ENCODE measurements around the gene DSP.

Gene DSP

GRCh38 chr6:7541175-7542064, at the start of gene DSP:
DSP (plus strand) TSS chr6:7541671; CDS start chr6:7541916, 245 bp downstream.
- DNase-seq, result no peak

GRCh38 chr6:7493866-7494265, 47.6 kb upstream of the DSP start:
- DNase-seq, result no peak

- DNase-seq, result no peak
Observed at GRCh38 chr6:7494638-7495037, 46.8 kb upstream of the DSP start.

- DNase-seq, result no peak
Observed at GRCh38 chr6:7496266-7496875, 45.1 kb upstream of the DSP start.

GRCh38 chr6:7500752-7501282, 40.7 kb upstream of the DSP start:
- no peak for DNase-seq

- no peak for DNase-seq
Observed at GRCh38 chr6:7502743-7503142, 38.7 kb upstream of the DSP start.

- no peak for DNase-seq
Observed at GRCh38 chr6:7504041-7504440, 37.4 kb upstream of the DSP start.

GRCh38 chr6:7505189-7505699, 36.2 kb upstream of the DSP start:
- no peak for DNase-seq

- DNase-seq, result no peak
Observed at GRCh38 chr6:7507600-7507999, 33.9 kb upstream of the DSP start.

- no peak for DNase-seq
Observed at GRCh38 chr6:7512320-7512719, 29.2 kb upstream of the DSP start.

GRCh38 chr6:7513529-7513928, 27.9 kb upstream of the DSP start:
- no peak for DNase-seq

- no peak for DNase-seq
Observed at GRCh38 chr6:7515363-7515762, 26.1 kb upstream of the DSP start.

- DNase-seq, result no peak
Observed at GRCh38 chr6:7518877-7519276, 22.6 kb upstream of the DSP start.

GRCh38 chr6:7522873-7523272, 18.6 kb upstream of the DSP start:
- no peak for DNase-seq

- no peak for DNase-seq
Observed at GRCh38 chr6:7523922-7524321, 17.5 kb upstream of the DSP start.

- DNase-seq, result no peak
Observed at GRCh38 chr6:7526755-7527154, 14.7 kb upstream of the DSP start.

- DNase-seq, result no peak
Observed at GRCh38 chr6:7528565-7528964, 12.9 kb upstream of the DSP start.

GRCh38 chr6:7529141-7529540, 12.3 kb upstream of the DSP start:
- no peak for DNase-seq

GRCh38 chr6:7532232-7532631, 9.2 kb upstream of the DSP start:
- no peak for DNase-seq

GRCh38 chr6:7532821-7533220, 8.7 kb upstream of the DSP start:
- no peak for DNase-seq

- DNase-seq, result no peak
Observed at GRCh38 chr6:7534192-7534591, 7.3 kb upstream of the DSP start.

GRCh38 chr6:7535498-7535897, 6.0 kb upstream of the DSP start:
- DNase-seq, result no peak

GRCh38 chr6:7537565-7538174, 3.8 kb upstream of the DSP start:
- no peak for DNase-seq

GRCh38 chr6:7538484-7538883, 3.0 kb upstream of the DSP start:
- no peak for DNase-seq
